Fibroblast of villous mesenchyme (primary cell): ENCODE data around the gene SORL1. TPM values are rescaled to one million over a fixed set of nuclear protein-coding genes. Genes with fewer than 3 reads are reported as not detected.
A peak's percentile ranks its signal among the peaks of the same experiment; 100 is the strongest.

Experiments
- DNase-seq: peaks from one replicate; pipeline ENCODE4 v3.0.0-alpha.2; 2010; ENCODE audit warnings: low read depth
- H3K4me3 ChIP-seq: 2 replicates; pipeline ENCODE4 v1.5.1; 2011; ENCODE audit warnings: low read depth, mild to moderate bottlenecking, low read length
- total RNA-seq: library from RNA; depleted of rRNA; stranded (reverse); fragments of >200 nt; gene quantifications from 2 replicates; pipeline ENCODE4 v1.2.3, GENCODE V29; 2012
- TF ChIP-seq, protein P1 (sequence below): IDR thresholded peaks from 2 replicates; pipeline ENCODE4 v1.5.1; 2012; ENCODE audit warnings: low read depth, mild to moderate bottlenecking, low read length; ENCODE audit not compliant: insufficient read depth

The SORL1 gene
- total RNA-seq, 1 donor = 0.43 TPM

DNA sequence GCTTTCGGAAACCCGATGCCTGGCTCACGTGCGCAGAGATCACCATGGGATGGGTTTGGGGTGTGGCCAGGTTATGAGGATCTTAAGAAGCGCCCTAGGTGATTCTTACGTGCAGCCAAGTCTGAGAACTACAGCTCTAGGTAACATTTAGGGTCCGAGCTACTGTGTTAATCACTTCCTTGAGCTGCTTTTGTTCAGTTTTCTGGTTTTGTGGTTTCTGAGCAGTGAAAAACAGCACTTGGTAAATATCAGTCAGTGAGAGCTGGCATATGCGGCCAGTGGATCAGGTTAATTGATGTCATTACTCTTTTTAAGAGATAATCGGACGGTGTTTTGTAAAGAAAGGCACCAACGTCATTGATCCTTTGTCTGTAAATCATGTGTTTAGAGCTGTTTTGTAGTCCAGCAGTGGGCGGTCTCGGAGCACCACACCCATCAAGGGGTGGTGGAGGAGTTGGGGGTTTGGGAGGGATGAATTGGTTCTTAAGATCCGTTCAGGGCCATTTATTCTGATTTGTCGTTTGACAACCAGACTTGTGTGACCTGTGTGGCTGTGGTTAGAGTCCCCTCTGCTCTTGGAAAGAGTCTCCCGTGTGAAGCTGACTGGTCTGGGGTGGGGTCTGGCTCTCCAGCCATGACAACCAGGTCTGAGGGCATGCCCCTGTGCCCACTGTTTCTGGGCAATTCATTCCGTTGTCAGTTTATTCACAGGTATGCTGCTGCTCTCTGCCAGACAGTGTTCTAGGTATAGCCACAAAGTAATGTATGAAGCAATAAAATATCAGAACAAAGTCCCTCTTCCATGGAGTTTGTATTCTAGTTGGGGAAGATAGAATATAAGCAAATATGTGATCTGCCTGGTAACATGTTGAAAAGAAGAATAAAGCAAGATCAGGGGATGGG, 62.6 kb downstream of the SORL1 start:
- TF ChIP-seq, protein P1, sequence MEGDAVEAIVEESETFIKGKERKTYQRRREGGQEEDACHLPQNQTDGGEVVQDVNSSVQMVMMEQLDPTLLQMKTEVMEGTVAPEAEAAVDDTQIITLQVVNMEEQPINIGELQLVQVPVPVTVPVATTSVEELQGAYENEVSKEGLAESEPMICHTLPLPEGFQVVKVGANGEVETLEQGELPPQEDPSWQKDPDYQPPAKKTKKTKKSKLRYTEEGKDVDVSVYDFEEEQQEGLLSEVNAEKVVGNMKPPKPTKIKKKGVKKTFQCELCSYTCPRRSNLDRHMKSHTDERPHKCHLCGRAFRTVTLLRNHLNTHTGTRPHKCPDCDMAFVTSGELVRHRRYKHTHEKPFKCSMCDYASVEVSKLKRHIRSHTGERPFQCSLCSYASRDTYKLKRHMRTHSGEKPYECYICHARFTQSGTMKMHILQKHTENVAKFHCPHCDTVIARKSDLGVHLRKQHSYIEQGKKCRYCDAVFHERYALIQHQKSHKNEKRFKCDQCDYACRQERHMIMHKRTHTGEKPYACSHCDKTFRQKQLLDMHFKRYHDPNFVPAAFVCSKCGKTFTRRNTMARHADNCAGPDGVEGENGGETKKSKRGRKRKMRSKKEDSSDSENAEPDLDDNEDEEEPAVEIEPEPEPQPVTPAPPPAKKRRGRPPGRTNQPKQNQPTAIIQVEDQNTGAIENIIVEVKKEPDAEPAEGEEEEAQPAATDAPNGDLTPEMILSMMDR = no peak
- H3K4me3 ChIP-seq = no peak overlapping the region
- DNase-seq = no peak

DNA sequence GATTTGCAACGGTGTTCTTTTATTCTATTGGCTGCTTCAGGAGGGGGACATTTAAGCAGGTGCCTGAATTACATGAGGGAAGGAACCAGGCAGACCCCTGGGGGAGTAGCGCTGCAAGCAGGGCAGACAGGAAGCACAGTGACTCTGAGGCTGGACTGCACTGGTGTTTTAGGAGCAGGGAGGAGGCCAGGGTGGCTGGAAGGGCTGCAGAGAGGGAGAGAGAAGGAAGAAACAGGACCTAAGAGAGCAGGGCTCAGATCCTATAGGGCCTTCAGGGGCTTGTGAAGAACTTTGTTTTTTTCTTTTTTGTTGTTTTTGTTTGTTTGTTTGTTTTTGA, 63.2 kb downstream of the SORL1 start:
- H3K4me3 ChIP-seq = no peak overlapping the region
- TF ChIP-seq, protein P1 = no peak
- DNase-seq = no peak

DNA sequence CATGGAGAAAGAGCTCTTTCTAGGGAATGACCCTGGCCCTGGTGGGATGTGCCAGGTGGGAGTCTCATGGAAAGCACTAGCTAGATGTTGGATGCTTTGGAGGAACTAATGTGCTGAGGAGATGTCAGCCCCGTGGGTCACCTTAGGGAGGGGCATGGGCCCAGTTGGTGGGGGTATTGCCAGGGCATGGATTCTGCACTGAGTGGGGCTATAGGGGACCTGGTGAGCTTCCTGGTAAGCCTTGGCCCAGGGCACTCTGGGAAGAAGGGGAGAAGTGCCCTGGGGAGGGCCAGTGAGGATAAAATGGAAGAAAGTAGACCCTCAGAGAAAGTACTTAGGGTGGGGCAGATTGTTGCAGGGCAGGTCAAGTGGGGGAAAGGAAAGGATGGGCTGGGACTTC, 65.9 kb downstream of the SORL1 start:
- TF ChIP-seq, protein P1 = no peak
- H3K4me3 ChIP-seq = no peak overlapping the region
- DNase-seq = no peak

DNA sequence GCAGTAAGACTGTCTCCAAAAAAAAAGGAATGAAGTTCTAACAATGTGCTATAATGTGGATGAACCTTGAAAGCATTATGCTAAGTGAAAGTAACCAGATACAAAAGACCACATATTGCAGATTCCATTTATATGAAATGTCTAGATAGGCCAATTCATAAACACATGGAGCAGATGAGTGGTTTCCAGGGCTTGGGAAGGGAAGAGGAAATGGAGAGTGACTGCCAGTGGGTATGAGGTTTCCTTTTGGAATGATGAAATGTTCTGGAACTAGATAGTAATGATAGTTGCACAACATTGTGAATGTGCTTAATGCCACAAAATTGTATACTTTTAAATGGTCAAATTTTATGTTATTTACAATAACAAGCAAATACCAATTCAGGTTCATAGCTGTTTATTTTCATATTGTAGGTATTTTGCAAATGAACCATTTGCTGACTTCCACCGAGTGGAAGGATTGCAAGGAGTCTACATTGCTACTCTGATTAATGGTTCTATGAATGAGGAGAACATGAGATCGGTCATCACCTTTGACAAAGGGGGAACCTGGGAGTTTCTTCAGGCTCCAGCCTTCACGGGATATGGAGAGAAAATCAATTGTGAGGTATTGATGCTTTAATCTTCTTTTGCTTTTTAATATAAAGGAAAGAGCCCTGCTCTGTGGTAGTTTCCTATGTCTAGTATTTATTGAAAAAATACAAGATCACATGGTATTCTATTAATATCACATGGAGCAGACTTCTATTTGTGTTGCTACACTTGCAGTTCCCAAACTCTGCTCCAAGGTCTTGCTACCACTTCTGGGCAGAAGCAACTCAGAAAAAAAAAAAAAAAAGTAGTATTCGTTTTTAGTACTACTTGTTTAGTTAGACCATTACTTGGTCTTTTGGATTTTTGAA, 68.4 kb downstream of the SORL1 start:
- H3K4me3 ChIP-seq = no peak overlapping the region
- TF ChIP-seq, protein P1 = no peak
- peak; percentile 88 for DNase-seq

DNA sequence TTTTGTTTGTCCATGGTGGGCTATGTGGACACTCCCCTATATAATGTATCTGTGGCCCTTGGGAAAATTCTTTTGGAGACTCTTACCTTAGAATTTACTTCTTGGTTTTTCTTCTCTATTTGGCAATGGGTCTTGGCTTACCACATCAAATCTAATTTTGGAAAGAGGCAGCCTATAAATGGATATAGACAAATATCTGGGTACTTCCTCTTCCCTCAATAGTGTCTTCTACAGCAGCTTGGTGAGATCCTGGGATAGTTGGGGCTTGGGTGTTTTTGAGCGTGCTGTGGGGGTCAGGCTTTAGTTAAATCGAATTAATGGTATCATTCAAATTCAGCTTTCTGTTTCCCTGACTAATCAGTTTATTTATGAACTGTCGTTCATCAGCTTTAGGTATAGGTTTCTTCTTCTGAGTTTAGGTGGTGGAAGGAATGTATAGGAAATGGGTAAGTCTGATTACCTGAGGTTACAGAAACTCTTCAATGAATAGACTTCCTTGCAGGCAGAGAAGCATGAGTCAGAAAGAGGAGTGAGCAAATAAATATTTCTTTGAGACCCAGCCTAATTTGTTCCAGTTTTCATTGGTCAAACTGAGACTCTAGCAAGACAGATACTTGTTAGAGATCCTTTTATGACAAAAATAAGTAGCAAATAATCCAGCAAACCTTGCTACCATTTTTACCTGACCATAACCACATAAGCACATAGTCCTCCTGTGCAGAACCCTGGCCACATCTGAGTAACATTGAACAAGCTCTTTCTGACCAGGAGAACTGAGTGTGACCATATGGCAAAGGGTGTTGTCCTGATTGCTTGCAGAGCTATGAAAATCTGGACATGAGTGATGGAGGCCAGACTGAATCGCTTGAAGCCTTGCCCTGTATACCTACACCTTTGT, 69.3 kb downstream of the SORL1 start:
- H3K4me3 ChIP-seq = no peak overlapping the region
- TF ChIP-seq, protein P1 = no peak
- no peak for DNase-seq

DNA sequence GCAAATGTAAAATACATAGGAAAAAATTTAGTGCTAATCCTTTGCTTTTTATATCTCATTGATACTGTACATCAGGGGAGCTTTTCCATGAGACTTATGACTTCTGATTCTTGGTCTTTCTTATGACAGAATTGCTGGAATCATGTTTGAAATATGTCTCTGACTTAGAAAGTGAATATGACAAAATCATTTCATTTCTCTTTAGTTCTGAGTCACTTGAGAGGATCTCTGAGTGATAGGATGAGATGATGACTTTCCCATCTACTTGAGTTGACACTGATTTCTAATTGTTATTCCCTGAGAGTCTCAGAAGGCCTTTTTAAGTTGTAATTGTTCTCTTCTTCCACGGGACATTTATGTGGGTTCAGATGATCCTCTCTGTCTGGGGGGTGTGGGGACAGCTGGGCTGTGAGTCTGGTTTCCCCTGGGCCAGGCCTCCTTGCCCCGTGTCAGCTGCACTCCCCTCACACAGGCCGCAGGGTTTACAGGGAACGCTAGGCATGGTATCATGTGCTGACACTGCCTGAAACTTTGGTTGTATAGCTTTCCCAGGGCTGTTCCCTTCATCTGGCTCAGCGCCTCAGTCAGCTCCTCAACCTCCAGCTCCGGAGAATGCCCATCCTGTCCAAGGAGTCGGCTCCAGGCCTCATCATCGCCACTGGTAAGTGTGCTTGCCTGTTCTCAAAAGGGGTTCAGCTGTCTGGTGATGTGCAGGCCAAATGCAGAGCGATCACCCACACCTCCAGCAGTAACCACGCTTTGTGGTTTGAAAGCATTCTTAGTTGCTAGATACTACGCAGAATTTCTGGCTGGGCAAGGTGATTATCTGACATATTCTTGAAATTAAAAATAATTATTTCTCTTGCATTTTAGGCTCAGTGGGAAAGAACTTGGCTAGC, 70.2 kb downstream of the SORL1 start:
- DNase-seq = no peak
- TF ChIP-seq, protein P1 = no peak
- no peak overlapping the region for H3K4me3 ChIP-seq
